A549 treated with AZD2906 at 1 μM for 4 hours (cell line): ENCODE data around the gene PIGO. TPM values are rescaled to one million over a fixed set of nuclear protein-coding genes. Genes with fewer than 3 reads are reported as not detected.

Experiments
- total RNA-seq: library from RNA; stranded (reverse); fragments of 200-300 nt; extraction: Qiagen RNA extraction; gene quantifications from 5 replicates; pipeline ENCODE4 v1.2.3, GENCODE V29; 2022

Gene PIGO
- 40.4 to 52.7 TPM (median 49.8 TPM) in 5 replicates for total RNA-seq

GRCh38 chr9:35096035-35096849 is at the start of gene PIGO:
TSS of gene PIGO (minus strand) at chr9:35096591. CDS start at chr9:35095565, 1,026 bp downstream.

GRCh38 chr9:35115680-35116538 is 19.5 kb upstream of the PIGO start, which contains the start of gene ATOSB:
TSS of gene ATOSB (minus strand) at chr9:35115862. CDS start at chr9:35108274, 7,588 bp downstream.

GRCh38 chr9:35102769-35103659 is 6.6 kb upstream of the PIGO start, which contains the start of gene STOML2:
TSS of gene STOML2 (minus strand) at chr9:35103131. CDS start at chr9:35103094, 37 bp downstream.

GRCh38 chr9:35079426-35080341 is 16.7 kb downstream of the PIGO start, which contains the start of gene FANCG:
TSS of gene FANCG (minus strand) at chr9:35079942. CDS start at chr9:35079524, 418 bp downstream.

GRCh38 chr9:35072461-35073278 is 23.7 kb downstream of the PIGO start, which contains the start of gene VCP:
TSS of gene VCP (minus strand) at chr9:35072625. CDS start at chr9:35072353, 272 bp downstream.

Other genes starting within 250 kb of the PIGO start
- 0.07 to 0.19 TPM (median 0.13 TPM) in 5 replicates for gene PHF24, start 138.3 kb downstream of the PIGO start, total RNA-seq
- gene DNAJB5, start 106.8 kb downstream of the PIGO start, total RNA-seq: 9.5 to 13.6 TPM (median 12.0 TPM) in 5 replicates
- 259 to 281 TPM (median 276 TPM) in 5 replicates for gene VCP, start 24.0 kb downstream of the PIGO start, total RNA-seq
- gene FANCG, start 16.6 kb downstream of the PIGO start, total RNA-seq: 36.8 to 53.2 TPM (median 49.2 TPM) in 5 replicates
- gene STOML2, start 6.5 kb upstream of the PIGO start, total RNA-seq: 220 to 269 TPM (median 247 TPM) in 5 replicates
- 7.8 to 12.9 TPM (median 12.3 TPM) in 5 replicates for gene ATOSB, start 19.3 kb upstream of the PIGO start, total RNA-seq
- 9.7 to 12.2 TPM (median 10.8 TPM) in 5 replicates for gene UNC13B, start 65.4 kb upstream of the PIGO start, total RNA-seq